Esophagus muscularis mucosa (tissue), 3 donors: Measurements from ENCODE around the gene MDK.

Experiments
- POLR2A ChIP-seq: fragments of 450-650 bp; IDR thresholded peaks from one replicate; pipeline ENCODE4 v1.6.1; 2017; ENCODE audit warnings: antibody characterized with exemption, moderate library complexity, mild to moderate bottlenecking, low read depth
- TF ChIP-seq, protein P1 (sequence below), 3 experiments: fragments of 200-600 bp in 2 of 3; fragments of 450-650 bp in 1 of 3; sonication (generic) in 2 of 3; IDR thresholded peaks; one replicate each; pipeline ENCODE4 v1.5.1; 2017 to 2019; ENCODE audit warnings: antibody characterized with exemption in 3 of 3, mild to moderate bottlenecking in 2 of 3, moderate library complexity in 1 of 3

DNA sequence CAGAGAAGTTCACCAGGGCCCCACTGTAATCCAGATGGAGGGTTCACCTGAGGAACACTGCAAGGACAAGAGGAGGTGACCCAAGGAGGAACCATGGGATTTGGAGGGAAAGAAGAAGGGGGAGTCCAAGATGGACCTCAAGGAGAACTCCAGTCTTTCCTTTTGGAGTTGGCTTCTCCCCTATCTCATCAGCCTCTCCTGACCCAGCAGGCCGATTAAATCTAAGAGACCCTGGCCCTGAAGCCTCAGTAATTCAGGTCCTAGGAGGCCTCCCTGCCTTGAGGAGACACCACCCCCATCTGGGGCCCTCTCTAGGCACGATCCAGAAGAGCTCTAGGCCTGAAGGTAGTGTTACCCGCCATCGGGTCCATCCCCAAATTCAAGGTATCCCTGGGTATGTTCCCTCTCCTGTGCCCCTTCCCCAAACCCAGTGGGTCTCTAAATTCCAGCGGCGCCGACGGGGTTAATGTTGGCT is 49.3 kb upstream of the MDK start:
- TF ChIP-seq POLR2A: no peak
- TF ChIP-seq, protein P1, sequence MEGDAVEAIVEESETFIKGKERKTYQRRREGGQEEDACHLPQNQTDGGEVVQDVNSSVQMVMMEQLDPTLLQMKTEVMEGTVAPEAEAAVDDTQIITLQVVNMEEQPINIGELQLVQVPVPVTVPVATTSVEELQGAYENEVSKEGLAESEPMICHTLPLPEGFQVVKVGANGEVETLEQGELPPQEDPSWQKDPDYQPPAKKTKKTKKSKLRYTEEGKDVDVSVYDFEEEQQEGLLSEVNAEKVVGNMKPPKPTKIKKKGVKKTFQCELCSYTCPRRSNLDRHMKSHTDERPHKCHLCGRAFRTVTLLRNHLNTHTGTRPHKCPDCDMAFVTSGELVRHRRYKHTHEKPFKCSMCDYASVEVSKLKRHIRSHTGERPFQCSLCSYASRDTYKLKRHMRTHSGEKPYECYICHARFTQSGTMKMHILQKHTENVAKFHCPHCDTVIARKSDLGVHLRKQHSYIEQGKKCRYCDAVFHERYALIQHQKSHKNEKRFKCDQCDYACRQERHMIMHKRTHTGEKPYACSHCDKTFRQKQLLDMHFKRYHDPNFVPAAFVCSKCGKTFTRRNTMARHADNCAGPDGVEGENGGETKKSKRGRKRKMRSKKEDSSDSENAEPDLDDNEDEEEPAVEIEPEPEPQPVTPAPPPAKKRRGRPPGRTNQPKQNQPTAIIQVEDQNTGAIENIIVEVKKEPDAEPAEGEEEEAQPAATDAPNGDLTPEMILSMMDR (IDR thresholded peaks at IDR 0.05): no peak
